CD4-positive, alpha-beta T cell (primary cell): ENCODE measurements around the gene COQ6. TPM values are rescaled to one million over a fixed set of nuclear protein-coding genes. Genes with fewer than 3 reads are reported as not detected.
"Not testable (repeated sequence)": the region's sequence is repeated elsewhere in the genome, so short reads cannot be mapped to it uniquely, and the experiment has no call there.

Source experiments
- ATAC-seq: fragments of 200-7000 bp; cut with Tn5 transposase; one replicate; pipeline ENCODE4 v1.10.0; 2022; ENCODE audit warnings: mild to moderate bottlenecking; ENCODE audit not compliant: poor library complexity
- CTCF ChIA-PET: fragments of 350-600 bp; sonication (Branson Sonifier 250); formaldehyde crosslinking; loops from one replicate; lab custom pipeline; 2021; ENCODE audit warnings: antibody characterized with exemption, inconsistent platforms; lab: Charles Lee
- POLR2A ChIA-PET: fragments of 350-600 bp; sonication (Branson Sonifier 250); formaldehyde crosslinking; loops from one replicate; lab custom pipeline; 2021; ENCODE audit warnings: antibody characterized with exemption, inconsistent platforms; lab: Charles Lee
- DNase-seq, 14 experiments: peaks; one replicate each; pipeline ENCODE4 v3.0.0-alpha.2; 2013 to 2020; ENCODE audit warnings: mixed read lengths in 2 of 14
- H3K27ac ChIP-seq, 2 donors: one replicate each; pipeline versions ENCODE4 v1.5.1 to v1.7.0; 2013; ENCODE audit warnings: low read length in 2 of 2, low read depth in 1 of 2, mild to moderate bottlenecking in 1 of 2
- H3K27me3 ChIP-seq, 2 experiments: 1 replicate in 1 of 2; 2 replicates in 1 of 2; pipeline versions ENCODE4 v1.6.1 to v1.7.0; 2013; ENCODE audit warnings: low read length in 2 of 2, control low read depth in 1 of 2, mild to moderate bottlenecking in 1 of 2, moderate library complexity in 1 of 2; ENCODE audit not compliant: insufficient read depth in 2 of 2, control insufficient read depth in 1 of 2
- H3K36me3 ChIP-seq: one replicate; pipeline ENCODE4 v1.6.1; 2013; ENCODE audit warnings: low read length, control low read depth; ENCODE audit not compliant: insufficient read depth
- H3K4me1 ChIP-seq: one replicate; pipeline ENCODE4 v1.6.1; 2013; ENCODE audit warnings: low read length, control low read depth; ENCODE audit not compliant: insufficient read depth
- H3K4me3 ChIP-seq: one replicate; pipeline ENCODE4 v1.5.1; 2013; ENCODE audit warnings: mild to moderate bottlenecking, low read length, moderate library complexity
- H3K9me3 ChIP-seq, 2 experiments: 1 replicate in 1 of 2; 2 replicates in 1 of 2; pipeline versions ENCODE4 v1.6.1 to v1.7.0; 2013; ENCODE audit warnings: low read length in 2 of 2, mild to moderate bottlenecking in 2 of 2, control low read depth in 1 of 2, moderate library complexity in 1 of 2; ENCODE audit not compliant: control insufficient read depth in 1 of 2, insufficient read depth in 1 of 2
- H3K27ac Mint-ChIP-seq: one replicate; pipeline ENCODE4 v1.8.0; 2020; ENCODE audit warnings: mixed read lengths
- H3K27me3 Mint-ChIP-seq: one replicate; pipeline ENCODE4 v1.8.0; 2021; ENCODE audit warnings: mixed read lengths
- H3K36me3 Mint-ChIP-seq: one replicate; pipeline ENCODE4 v1.8.0; 2021; ENCODE audit warnings: low read depth, mixed read lengths
- H3K4me1 Mint-ChIP-seq: one replicate; pipeline ENCODE4 v1.8.0; 2021; ENCODE audit warnings: low read depth, mixed read lengths
- H3K4me3 Mint-ChIP-seq: one replicate; pipeline ENCODE4 v1.8.0; 2020; ENCODE audit warnings: mild to moderate bottlenecking, mixed read lengths
- H3K9me3 Mint-ChIP-seq: one replicate; pipeline ENCODE4 v1.8.0; 2020; ENCODE audit warnings: mixed read lengths
- intact Hi-C, 2 experiments: fragments of 100-400 bp; cut with DNase I in 1 of 2; cut with micrococcal nuclease in 1 of 2; formaldehyde crosslinking; loops; one replicate each; pipeline versions ENCODE4 v1.15.1 to v1.9.0; 2023 to 2025; cut with DNase I, micrococcal nuclease
- total RNA-seq, 174 experiments: library from RNA in 2 of 174; stranded (reverse) in 2 of 174; gene quantifications; one replicate each; pipeline ENCODE4 v1.2.3 and lab custom pipeline; 2021 to 2026
- TF ChIP-seq, protein P1 (sequence below): fragments of 200-600 bp; IDR thresholded peaks from one replicate; pipeline ENCODE4 v1.8.0; 2022; ENCODE audit warnings: antibody characterized with exemption, mild to moderate bottlenecking

The COQ6 gene
- total RNA-seq, 2 experiments from 2014 or later, result 37.1 to 38.9 TPM

DNA sequence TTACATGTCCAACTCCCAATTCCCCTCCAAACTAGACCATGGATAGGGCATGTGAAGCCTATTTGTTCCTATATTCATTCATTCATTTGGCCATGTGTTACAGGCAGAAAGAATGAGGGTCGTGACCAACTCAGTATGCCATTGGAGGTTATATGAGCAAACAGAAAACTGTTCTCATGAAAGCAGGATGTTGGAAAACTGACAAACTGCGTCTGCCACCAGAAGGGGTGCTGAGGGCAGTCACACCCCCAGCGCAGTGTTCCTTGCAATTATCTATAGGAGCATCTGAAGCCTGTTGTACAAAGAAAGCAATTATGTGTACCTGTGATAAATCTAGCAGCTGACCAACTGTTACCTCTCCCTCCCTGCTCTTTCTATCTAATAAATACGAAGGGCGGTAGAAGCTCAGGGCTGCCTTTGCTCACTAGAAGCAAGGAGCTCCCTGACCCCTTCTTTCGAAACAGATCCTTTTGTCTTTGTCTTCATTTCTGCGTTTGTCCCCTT lies 47.9 kb downstream of the COQ6 start:
- no peaks in the 10 kb centered on the region for H3K9me3 ChIP-seq
- Mint-ChIP-seq H3K9me3 (no peaks in the 10 kb centered on the region), H3K4me1 (no peaks in the 10 kb centered on the region), H3K27ac (no peak overlapping the region), H3K27me3 (no peaks in the 10 kb centered on the region), H3K36me3 (peaks cover 22% of the 10 kb centered on the region), H3K4me3 (no peak overlapping the region)
- TF ChIP-seq, protein P1, sequence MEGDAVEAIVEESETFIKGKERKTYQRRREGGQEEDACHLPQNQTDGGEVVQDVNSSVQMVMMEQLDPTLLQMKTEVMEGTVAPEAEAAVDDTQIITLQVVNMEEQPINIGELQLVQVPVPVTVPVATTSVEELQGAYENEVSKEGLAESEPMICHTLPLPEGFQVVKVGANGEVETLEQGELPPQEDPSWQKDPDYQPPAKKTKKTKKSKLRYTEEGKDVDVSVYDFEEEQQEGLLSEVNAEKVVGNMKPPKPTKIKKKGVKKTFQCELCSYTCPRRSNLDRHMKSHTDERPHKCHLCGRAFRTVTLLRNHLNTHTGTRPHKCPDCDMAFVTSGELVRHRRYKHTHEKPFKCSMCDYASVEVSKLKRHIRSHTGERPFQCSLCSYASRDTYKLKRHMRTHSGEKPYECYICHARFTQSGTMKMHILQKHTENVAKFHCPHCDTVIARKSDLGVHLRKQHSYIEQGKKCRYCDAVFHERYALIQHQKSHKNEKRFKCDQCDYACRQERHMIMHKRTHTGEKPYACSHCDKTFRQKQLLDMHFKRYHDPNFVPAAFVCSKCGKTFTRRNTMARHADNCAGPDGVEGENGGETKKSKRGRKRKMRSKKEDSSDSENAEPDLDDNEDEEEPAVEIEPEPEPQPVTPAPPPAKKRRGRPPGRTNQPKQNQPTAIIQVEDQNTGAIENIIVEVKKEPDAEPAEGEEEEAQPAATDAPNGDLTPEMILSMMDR, result no peak
- H3K4me1 ChIP-seq, result no peaks in the 10 kb centered on the region
- intact Hi-C loops, result no loop called here
- ATAC-seq (no peak), DNase-seq (no peak)
- H3K27ac ChIP-seq, result no peak overlapping the region
- H3K4me3 ChIP-seq, result no peak overlapping the region
- ChIA-PET CTCF (no interaction called here), POLR2A (no interaction called here)
- no peaks in the 10 kb centered on the region for H3K27me3 ChIP-seq
- no peaks in the 10 kb centered on the region for H3K36me3 ChIP-seq

DNA sequence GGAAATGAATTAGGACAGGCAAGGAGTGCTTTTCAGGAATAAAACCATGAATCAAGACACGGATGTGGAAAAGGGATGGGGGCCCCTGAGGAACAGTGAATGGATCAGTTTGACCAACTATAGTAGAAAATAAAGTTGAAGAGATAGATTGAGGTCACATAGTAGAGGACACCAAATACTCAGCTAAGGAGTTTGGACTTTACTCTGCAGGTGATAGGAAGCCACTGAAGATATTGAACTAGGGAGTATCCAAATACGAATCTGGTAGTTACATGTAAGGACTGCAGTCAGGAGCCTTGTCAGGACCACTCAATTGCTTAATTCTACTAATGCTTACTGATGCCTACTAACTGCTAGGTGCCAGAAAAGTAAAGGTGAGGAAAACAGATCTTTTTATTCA lies 48.6 kb downstream of the COQ6 start:
- DNase-seq (no peak), ATAC-seq (no peak)
- Histone ChIP-seq H3K36me3 (peaks cover 3% of the 10 kb centered on the region), H3K4me1 (no peaks in the 10 kb centered on the region), H3K9me3 (no peaks in the 10 kb centered on the region), H3K27me3 (no peaks in the 10 kb centered on the region), H3K4me3 (no peak overlapping the region), H3K27ac (no peak overlapping the region)
- Mint-ChIP-seq H3K27ac (no peak overlapping the region), H3K36me3 (peaks cover 27% of the 10 kb centered on the region), H3K4me3 (no peak overlapping the region), H3K27me3 (no peaks in the 10 kb centered on the region), H3K9me3 (no peaks in the 10 kb centered on the region), H3K4me1 (no peaks in the 10 kb centered on the region)
- intact Hi-C loops, result no loop called here
- TF ChIP-seq, protein P1, result no peak
- POLR2A ChIA-PET, result no interaction called here
- CTCF ChIA-PET, result no interaction called here

DNA sequence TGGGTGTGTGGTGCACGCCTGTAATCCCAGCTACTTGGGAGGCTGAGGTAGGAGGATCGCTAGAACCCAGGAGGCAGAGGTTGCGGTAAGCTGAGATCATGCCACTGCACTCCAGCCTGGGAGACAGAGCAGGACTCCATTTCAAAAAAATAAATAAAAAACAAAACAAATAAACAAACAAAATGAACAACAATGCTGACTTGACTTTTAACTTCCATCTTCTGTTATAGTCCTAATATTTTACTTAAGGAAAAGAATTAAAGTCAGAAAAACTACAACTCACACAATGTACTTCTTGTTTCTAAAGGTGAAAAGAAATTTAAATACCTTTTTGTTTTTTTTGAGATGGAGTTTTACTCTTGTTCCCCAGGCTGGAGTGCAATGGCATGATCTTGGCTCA lies 55.6 kb downstream of the COQ6 start:
- H3K9me3 ChIP-seq, POLR2A ChIA-PET, DNase-seq, intact Hi-C loops, H3K36me3 ChIP-seq, H3K27me3 ChIP-seq, H3K27ac ChIP-seq, H3K4me1 Mint-ChIP-seq, H3K27me3 Mint-ChIP-seq, H3K27ac Mint-ChIP-seq, CTCF ChIA-PET, H3K4me3 Mint-ChIP-seq, H3K9me3 Mint-ChIP-seq, H3K4me3 ChIP-seq, H3K4me1 ChIP-seq, ATAC-seq: not testable (repeated sequence)
- H3K36me3 Mint-ChIP-seq, result peaks cover 39% of the 10 kb centered on the region

DNA sequence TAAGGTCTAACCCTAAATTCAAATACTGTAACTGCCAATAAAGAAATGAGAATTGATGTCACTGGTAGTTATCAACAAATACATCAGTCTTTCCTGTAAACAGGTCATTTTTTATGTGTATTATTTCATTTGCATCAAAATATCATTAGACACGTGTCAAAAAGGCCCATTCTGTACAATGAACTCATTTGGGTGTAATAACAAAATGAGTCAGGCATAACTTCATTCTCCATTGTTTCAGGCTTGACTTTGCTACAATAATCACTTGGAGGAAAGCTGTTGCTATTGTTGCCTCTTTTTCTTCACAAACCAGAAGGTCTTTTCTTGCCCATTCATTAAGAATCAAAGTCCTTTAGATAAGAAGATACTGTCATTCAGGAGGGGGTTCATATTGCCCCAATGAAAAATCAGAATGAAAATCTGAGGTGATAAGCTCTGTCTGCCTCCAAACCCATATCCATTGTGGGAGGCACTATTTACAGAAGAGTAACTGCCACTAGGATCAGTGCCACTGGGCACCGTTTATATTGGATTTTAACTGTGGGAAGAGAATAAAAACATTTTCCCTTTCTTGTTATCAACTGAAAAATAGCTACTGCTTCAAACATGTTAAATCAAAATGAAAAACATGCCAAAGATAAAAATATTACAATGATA lies 58.9 kb downstream of the COQ6 start:
- Histone ChIP-seq H3K4me3 (no peak overlapping the region), H3K36me3 (peaks cover 12% of the 10 kb centered on the region), H3K4me1 (no peaks in the 10 kb centered on the region), H3K9me3 (no peaks in the 10 kb centered on the region), H3K27me3 (no peaks in the 10 kb centered on the region), H3K27ac (no peak overlapping the region)
- ChIA-PET CTCF (no interaction called here), POLR2A (no interaction called here)
- Mint-ChIP-seq H3K4me1 (no peaks in the 10 kb centered on the region), H3K9me3 (no peaks in the 10 kb centered on the region), H3K27ac (no peak overlapping the region), H3K36me3 (peaks cover 46% of the 10 kb centered on the region), H3K27me3 (no peaks in the 10 kb centered on the region), H3K4me3 (no peak overlapping the region)
- TF ChIP-seq, protein P1, result no peak
- intact Hi-C loops, result no loop called here
- no peak for DNase-seq
- ATAC-seq, result no peak
